HepG2 (cell line): ENCODE measurements around the gene PDXDC1. TPM values are rescaled to one million over a fixed set of nuclear protein-coding genes. Genes with fewer than 3 reads are reported as not detected.

ENCODE experiments used
- ATAC-seq: fragments of 200-7000 bp; cut with Tn5 transposase; 3 replicates; pipeline ENCODE4 v1.9.1; 2020; ENCODE audit warnings: mild to moderate bottlenecking, moderate library complexity
- BruUV-seq: library from RNA; stranded (reverse); fragments of 400-500 nt; replicated peaks from 2 replicates; lab custom pipeline; 2021; lab: Mats Ljungman, UMichigan
- CTCF ChIA-PET: fragments of 300-600 bp; formaldehyde crosslinking; extraction: SDS; loops from one replicate; lab custom pipeline; 2021; ENCODE audit warnings: low total read pairs, inconsistent platforms, low intra/inter-chr PET ratio; lab: Yijun Ruan, JAX
- POLR2A ChIA-PET: fragments of 350-600 bp; sonication (Branson Sonifier 250); formaldehyde crosslinking; loops from one replicate; lab custom pipeline; 2020; ENCODE audit warnings: antibody characterized with exemption, inconsistent platforms; lab: Yijun Ruan, JAX
- DNase-seq: peaks from one replicate; pipeline ENCODE4 v3.0.0-alpha.2; 2015; ENCODE audit warnings: low spot score
- FAIRE-seq: peaks from 3 replicates; lab custom pipeline; 2011; peaks lifted over from hg19 to GRCh38; lab: Jason Lieb, UNC
- H2AFZ ChIP-seq: one replicate; pipeline ENCODE4 v1.6.1; 2011; ENCODE audit warnings: low read length, inconsistent platforms
- H3K27ac ChIP-seq: fragments of 300-600 bp; 3 replicates; pipeline ENCODE4 v1.8.0; 2011; ENCODE audit warnings: mixed run types, mild to moderate bottlenecking, mixed read lengths, low read length, inconsistent platforms; ENCODE audit not compliant: insufficient read depth; ENCODE audit errors: extremely low read length
- H3K27me3 ChIP-seq, 2 experiments: fragments of 200-600 bp in 1 of 2; 2 replicates in 1 of 2; 3 replicates in 1 of 2; pipeline versions ENCODE4 v1.6.0 to v1.8.0; 2011; ENCODE audit warnings: low read length in 2 of 2, mild to moderate bottlenecking in 2 of 2, moderate library complexity in 2 of 2, inconsistent platforms in 1 of 2; ENCODE audit not compliant: insufficient read depth in 2 of 2, control insufficient read depth in 1 of 2
- H3K36me3 ChIP-seq, 2 experiments: fragments of 200-600 bp in 1 of 2; replicated peaks in 1 of 2; 2 replicates in 1 of 2; 3 replicates in 1 of 2; pipeline versions ENCODE4 v1.5.1 to v1.8.0; 2011; ENCODE audit warnings: low read length in 2 of 2, inconsistent platforms in 1 of 2; ENCODE audit not compliant: insufficient read depth in 2 of 2, control insufficient read depth in 1 of 2
- H3K4me1 ChIP-seq: 2 replicates; pipeline ENCODE4 v1.5.1; 2012; ENCODE audit warnings: low read length, inconsistent platforms; ENCODE audit not compliant: insufficient read depth
- H3K4me2 ChIP-seq: 2 replicates; pipeline ENCODE4 v1.6.0; 2011; ENCODE audit warnings: low read depth, low read length, inconsistent platforms
- H3K4me3 ChIP-seq, 3 experiments: fragments of 200-600 bp in 1 of 3; sonication (generic), shearing (Covaris generic) in 1 of 3; replicated peaks in 1 of 3; 2 replicates each; pipeline ENCODE4 v1.5.1; 2011 to 2016; ENCODE audit warnings: low read length in 3 of 3, inconsistent platforms in 2 of 3, low read depth in 2 of 3, mild to moderate bottlenecking in 2 of 3, control low read depth in 1 of 3, mixed read lengths in 1 of 3; ENCODE audit not compliant: insufficient read depth in 1 of 3
- H3K79me2 ChIP-seq: one replicate; pipeline ENCODE4 v1.6.1; 2011; ENCODE audit warnings: low read length, inconsistent platforms; ENCODE audit not compliant: insufficient read depth
- H3K9ac ChIP-seq: 2 replicates; pipeline ENCODE4 v1.6.0; 2011; ENCODE audit warnings: mild to moderate bottlenecking, low read depth, low read length, inconsistent platforms; ENCODE audit not compliant: insufficient read depth
- H3K9me3 ChIP-seq: 2 replicates; pipeline ENCODE4 v1.5.1; 2012; ENCODE audit warnings: mild to moderate bottlenecking, low read length
- H4K20me1 ChIP-seq: 2 replicates; pipeline ENCODE4 v1.6.0; 2011; ENCODE audit warnings: inconsistent platforms, mild to moderate bottlenecking, low read length, moderate library complexity; ENCODE audit not compliant: insufficient read depth
- BATF2 ChIP-seq: sonication (generic); formaldehyde crosslinking; IDR thresholded peaks from 2 replicates; pipeline ENCODE4 v1.8.0; 2022; ENCODE audit warnings: mild to moderate bottlenecking, missing genetic modification reagents, moderate library complexity
- DNMT3B ChIP-seq: conservative IDR thresholded peaks from 2 replicates; pipeline ENCODE4 v1.6.1; 2016; ENCODE audit warnings: missing biosample characterization, control low read depth
- HNRNPK ChIP-seq: fragments of 200-400 bp; formaldehyde crosslinking; IDR thresholded peaks from 2 replicates; pipeline ENCODE4 v1.6.1; 2018; ENCODE audit warnings: low read length, low read depth, moderate library complexity, mild to moderate bottlenecking; ENCODE audit not compliant: poor library complexity, severe bottlenecking
- HOXA7 ChIP-seq: sonication (generic); formaldehyde crosslinking; IDR thresholded peaks from 2 replicates; pipeline ENCODE4 v1.8.1; 2022; ENCODE audit warnings: mild to moderate bottlenecking, missing genetic modification reagents, moderate library complexity
- MZF1 ChIP-seq: sonication (generic); formaldehyde crosslinking; IDR thresholded peaks from 2 replicates; pipeline ENCODE4 v1.8.1; 2023; ENCODE audit warnings: mild to moderate bottlenecking, missing genetic modification reagents, borderline replicate concordance
- NONO ChIP-seq, 2 experiments: fragments of 450-650 bp in 1 of 2; sonication (generic) in 1 of 2; formaldehyde crosslinking in 1 of 2; IDR thresholded peaks in 1 of 2; conservative IDR thresholded peaks in 1 of 2; 2 replicates each; pipeline versions ENCODE4 v1.6.1 to v1.8.0; 2017 to 2022; ENCODE audit warnings: mild to moderate bottlenecking in 1 of 2, missing genetic modification reagents in 1 of 2, moderate library complexity in 1 of 2
- PTBP1 ChIP-seq: fragments of 200-400 bp; formaldehyde crosslinking; IDR thresholded peaks from 2 replicates; pipeline ENCODE4 v1.6.1; 2018; ENCODE audit warnings: low read length, low read depth; ENCODE audit not compliant: poor library complexity, severe bottlenecking
- RBM22 ChIP-seq: fragments of 200-400 bp; formaldehyde crosslinking; optimal IDR thresholded peaks from 2 replicates; pipeline ENCODE3; 2017; ENCODE audit warnings: mild to moderate bottlenecking, low read length, moderate library complexity
- ZBTB38 ChIP-seq: sonication (generic); formaldehyde crosslinking; IDR thresholded peaks from 2 replicates; pipeline ENCODE4 v1.5.1; 2020; ENCODE audit warnings: mild to moderate bottlenecking, missing genetic modification reagents
- ZC3H13 ChIP-seq: sonication (generic); formaldehyde crosslinking; IDR thresholded peaks from 2 replicates; pipeline ENCODE4 v1.8.1; 2023; ENCODE audit warnings: mild to moderate bottlenecking, missing genetic modification reagents, moderate library complexity
- ZNF280B ChIP-seq: sonication (generic); formaldehyde crosslinking; IDR thresholded peaks from 2 replicates; pipeline ENCODE4 v1.5.0; 2020; ENCODE audit warnings: missing genetic modification reagents, mild to moderate bottlenecking, borderline replicate concordance
- ZNF75D ChIP-seq: sonication (generic); formaldehyde crosslinking; IDR thresholded peaks from 2 replicates; pipeline ENCODE4 v1.8.1; 2023; ENCODE audit warnings: missing genetic modification reagents, mild to moderate bottlenecking, borderline replicate concordance
- ZNF766 ChIP-seq: sonication (generic); formaldehyde crosslinking; IDR thresholded peaks from 2 replicates; pipeline ENCODE4 v1.5.0; 2020; ENCODE audit warnings: missing genetic modification reagents, borderline replicate concordance
- ZNF768 ChIP-seq: sonication (generic); formaldehyde crosslinking; IDR thresholded peaks from 2 replicates; pipeline ENCODE4 v1.4.0; 2020; ENCODE audit warnings: missing genetic modification reagents
- WGBS: methylation state at CpG from one replicate; pipeline ENCODE4 v1.1.6; 2017; ENCODE audit warnings: low lambda C conversion rate; 5-methylcytosine and 5-hydroxymethylcytosine counted together
- in situ Hi-C: cut with HindIII; loops from 2 replicates; pipeline ENCODE4 v1.10.0; 2017; ENCODE audit warnings: low pct_unique_long_range_greater_than_20kb; ENCODE audit not compliant: extremely low pct_ligation_motif_present
- intact Hi-C: fragments of 100-400 bp; cut with micrococcal nuclease; formaldehyde crosslinking; loops from one replicate; pipeline ENCODE4 v1.10.0; 2022; ENCODE audit not compliant: unreplicated experiment
- polyA plus RNA-seq, 8 experiments: library from polyadenylated mRNA; depleted of rRNA in 3 of 8; stranded (reverse) in 7 of 8; unstranded in 1 of 8; fragments of >200 nt; fragmentation: Illumina TruSeq in 4 of 8; extraction: Trizol in 4 of 8; gene quantifications; 2 replicates each; pipeline versions ENCODE4 v1.2.1 to v1.2.3, GENCODE V29; 2011 to 2016; ENCODE audit warnings: low read depth in 4 of 8, missing spikeins in 1 of 8, mixed read lengths in 1 of 8; ENCODE audit not compliant: insufficient read depth in 1 of 8
- total RNA-seq, 5 experiments: library from RNA; depleted of rRNA; stranded (reverse); fragments of >200 nt; fragmentation: Illumina TruSeq; extraction: Trizol; gene quantifications; 2 replicates each; pipeline ENCODE4 v1.2.3, GENCODE V29; 2016; ENCODE audit warnings: low read depth in 1 of 5

The PDXDC1 gene
- total and polyA plus RNA-seq, 2 of the 13 experiments (the other 11 are each of a cell fraction or from before 2014, with no cell fraction given), result 133 to 169 TPM

- 96% methylated on average over 13 of the region's 13 CpGs for WGBS
- POLR2A ChIA-PET, result interaction anchor here (1.0 kb wide), 1 partner anchor 23 kb away, joined by 3 read pairs; the partner anchor contains the start of gene NTAN1
- H3K36me3 ChIP-seq, result peaks cover 61 to 88% of the 10 kb centered on the region in 2 experiments
Observed at GRCh38 chr16:15032547-15033308, 57.9 kb downstream of the PDXDC1 start.

GRCh38 chr16:15033309-15033707, 58.5 kb downstream of the PDXDC1 start:
- H3K4me1 ChIP-seq, result no peaks in the 10 kb centered on the region
- no peak overlapping the region for H3K4me2 ChIP-seq
- H3K36me3 ChIP-seq, result peaks cover 63 to 90% of the 10 kb centered on the region in 2 experiments
- H2AFZ ChIP-seq, result no peak overlapping the region
- no peak for FAIRE-seq
- DNase-seq, result no peak
- in situ Hi-C loops, result no loop called here
- peak; percentile 5; the same call in 2 of the 3 replicates for ATAC-seq
- no TSS peak for BruUV-seq
- no peak overlapping the region for H3K27ac ChIP-seq
- ChIA-PET POLR2A (interaction anchor here (1.0 kb wide), 1 partner anchor 23 kb away, joined by 3 read pairs; the partner anchor contains the start of gene NTAN1), CTCF (no interaction called here)
- no peaks in the 10 kb centered on the region for H3K27me3 ChIP-seq
- no peak overlapping the region for H3K4me3 ChIP-seq
- no peaks in the 10 kb centered on the region for H4K20me1 ChIP-seq
- 97% methylated on average over 14 of the region's 14 CpGs for WGBS
- TF ChIP-seq ZBTB38 (peak; percentile 49; the same call in 1 of the 2 replicates), ZC3H13 (CRISPR knock-in tag) (0 out of 2 replicates have a peak, but pooled peaks have one; percentile 33), BATF2 (0 out of 2 replicates have a peak, but pooled peaks have one; percentile 40), ZNF766 (CRISPR knock-in tag) (no peak), DNMT3B (CRISPR knock-in tag) (no peak), HNRNPK (no peak), RBM22 (peak; percentile 58), ZNF768 (CRISPR knock-in tag) (peak; percentile 31; the same call in 1 of the 2 replicates), ZNF280B (CRISPR knock-in tag) (0 out of 2 replicates have a peak, but pooled peaks have one; percentile 42), HOXA7 (CRISPR knock-in tag) (0 out of 2 replicates have a peak, but pooled peaks have one; percentile 30), NONO (IDR thresholded peaks at IDR 0.05) (no peak), NONO (CRISPR knock-in tag; conservative IDR thresholded peaks at IDR 0.05) (0 out of 2 replicates have a peak, but pooled peaks have one; percentile 20)
- no peaks in the 10 kb centered on the region for H3K79me2 ChIP-seq
- intact Hi-C loops, result no loop called here
- no peak overlapping the region for H3K9ac ChIP-seq
- H3K9me3 ChIP-seq, result no peaks in the 10 kb centered on the region

More at GRCh38 chr16:15032547-15033308, 57.9 kb downstream of the PDXDC1 start:
- no peaks in the 10 kb centered on the region for H4K20me1 ChIP-seq
- FAIRE-seq, result no peak
- no peak overlapping the region for H3K9ac ChIP-seq
- H3K27me3 ChIP-seq, result no peaks in the 10 kb centered on the region
- H3K4me1 ChIP-seq, result no peaks in the 10 kb centered on the region
- no peak for TF ChIP-seq PTBP1
- no peak for TF ChIP-seq MZF1 (CRISPR knock-in tag)
- TF ChIP-seq ZNF75D (CRISPR knock-in tag), result 0 out of 2 replicates have a peak, but pooled peaks have one; percentile 67
- TF ChIP-seq, all 625 proteins: peak for 1
- no peak overlapping the region for H3K27ac ChIP-seq
- BruUV-seq, result no TSS peak
- H3K9me3 ChIP-seq, result no peaks in the 10 kb centered on the region
- intact Hi-C loops (no loop called here), in situ Hi-C loops (no loop called here)
- no peaks in the 10 kb centered on the region for H3K79me2 ChIP-seq
- no peak overlapping the region for H3K4me2 ChIP-seq
- no peak overlapping the region for H3K4me3 ChIP-seq
- H2AFZ ChIP-seq, result no peak overlapping the region
- ATAC-seq, result no peak
- DNase-seq, result no peak
- CTCF ChIA-PET, result no interaction called here
